Thyroid gland (tissue), 4 donors: ENCODE measurements around the gene COA5. TPM values are rescaled to one million over a fixed set of nuclear protein-coding genes. Genes with fewer than 3 reads are reported as not detected.
A peak's percentile ranks its signal among the peaks of the same experiment; 100 is the strongest.

ENCODE experiments used
- DNase-seq, 2 donors: peaks; one replicate each; pipeline ENCODE4 v3.0.0-alpha.2; 2019
- H3K27ac ChIP-seq, 3 donors: fragments of 200-600 bp; sonication (generic); 1 replicate in 2 of 3; 2 replicates in 1 of 3; pipeline ENCODE4 v1.5.1; 2016 to 2019; ENCODE audit warnings: mild to moderate bottlenecking in 1 of 3, moderate library complexity in 1 of 3
- H3K27me3 ChIP-seq: fragments of 200-600 bp; sonication (generic); one replicate; pipeline ENCODE4 v1.5.1; 2019
- H3K36me3 ChIP-seq, 2 donors: fragments of 200-600 bp; sonication (generic); one replicate each; pipeline ENCODE4 v1.5.1; 2016 to 2019
- H3K4me1 ChIP-seq, 2 donors: fragments of 200-600 bp; sonication (generic); one replicate each; pipeline ENCODE4 v1.5.1; 2017 to 2019
- H3K4me3 ChIP-seq, 3 donors: fragments of 200-600 bp; sonication (generic); replicated peaks in 1 of 3; 1 replicate in 2 of 3; 2 replicates in 1 of 3; pipeline ENCODE4 v1.5.1; 2016; ENCODE audit warnings: mild to moderate bottlenecking in 1 of 3
- H3K9me3 ChIP-seq: fragments of 200-600 bp; sonication (generic); one replicate; pipeline ENCODE4 v1.5.1; 2017
- POLR2A ChIP-seq, 2 donors: fragments of 450-650 bp; IDR thresholded peaks; one replicate each; pipeline ENCODE4 v1.6.1; 2017; ENCODE audit warnings: antibody characterized with exemption in 2 of 2, mild to moderate bottlenecking in 2 of 2, moderate library complexity in 1 of 2
- WGBS, 2 donors: methylation state at CpG; one replicate each; pipeline ENCODE4 v1.1.5; 2017; 5-methylcytosine and 5-hydroxymethylcytosine counted together
- intact Hi-C: fragments of 100-400 bp; cut with DNase I; formaldehyde crosslinking; loops from one replicate; pipeline ENCODE4 v1.15.1; 2023
- total RNA-seq, 4 donors: library from RNA; depleted of rRNA; stranded (reverse); fragments of >200 nt; gene quantifications; one replicate each; pipeline ENCODE4 v1.2.3, GENCODE V29; 2016
- TF ChIP-seq, protein P1 (sequence below), 6 experiments: fragments of 200-600 bp in 3 of 6; fragments of 450-650 bp in 3 of 6; sonication (generic) in 3 of 6; IDR thresholded peaks; one replicate each; pipeline ENCODE4 v1.5.1; 2016 to 2019; ENCODE audit warnings: antibody characterized with exemption in 6 of 6, mild to moderate bottlenecking in 2 of 6, inconsistent platforms in 1 of 6, moderate library complexity in 1 of 6

Gene COA5, protein sequence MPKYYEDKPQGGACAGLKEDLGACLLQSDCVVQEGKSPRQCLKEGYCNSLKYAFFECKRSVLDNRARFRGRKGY
- 10 to 100 TPM; 51.5 to 68.3 (median 55.1) TPM for total RNA-seq

DNA sequence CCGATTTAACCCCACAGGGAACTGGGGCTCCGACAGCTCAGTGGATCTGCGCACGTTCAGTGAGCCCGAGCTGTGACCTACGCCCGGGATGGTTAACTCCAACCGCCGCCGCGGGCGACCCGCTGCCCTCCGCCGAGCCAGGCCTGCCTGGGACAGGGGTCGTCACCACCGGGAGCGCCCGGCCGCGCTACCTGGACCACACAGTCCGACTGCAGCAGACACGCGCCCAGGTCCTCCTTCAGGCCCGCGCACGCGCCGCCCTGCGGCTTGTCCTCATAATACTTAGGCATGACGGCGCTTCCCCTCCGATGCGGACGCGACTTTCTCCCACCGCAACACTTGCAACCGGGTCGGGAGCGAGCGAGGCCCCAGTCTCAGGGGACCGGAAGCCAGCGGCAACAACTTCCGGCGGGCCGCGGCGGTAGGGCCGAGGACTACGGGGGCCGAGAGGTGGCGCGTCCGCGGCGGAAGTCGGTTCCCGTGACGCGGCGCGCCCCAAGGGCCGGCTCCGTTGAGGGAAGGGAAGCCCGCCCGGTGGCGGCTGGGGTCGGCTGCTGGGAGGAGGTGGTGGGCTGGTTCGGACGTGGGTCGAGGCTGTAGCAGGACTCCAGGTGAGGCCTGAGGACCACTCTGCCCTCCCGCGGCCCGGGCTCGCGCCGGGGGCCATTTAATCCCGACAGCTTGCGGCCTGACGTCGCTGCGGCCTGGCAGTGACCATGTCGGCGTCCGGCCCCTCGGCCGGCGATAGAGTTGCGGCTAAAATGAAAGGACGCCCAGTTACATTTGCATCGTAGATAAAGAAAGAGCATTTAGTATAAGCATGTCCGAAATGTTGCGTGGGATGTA, at the start of gene COA5, which contains the start of gene UNC50:
COA5 (minus strand) TSS at position 397 of the 846 bp plus-strand sequence; CDS start at position 290, 107 bp downstream.
UNC50 (plus strand) TSS at position 474 of the 846 bp plus-strand sequence. CDS start 1,171 bp downstream, outside the sequence.
- DNase-seq = peak; percentile 87
- WGBS, 2 donors = 0% methylated on average over 42 to 43 of the region's 93 CpGs
- H3K27me3 ChIP-seq = no peaks in the 10 kb centered on the region
- TF ChIP-seq, protein P1, sequence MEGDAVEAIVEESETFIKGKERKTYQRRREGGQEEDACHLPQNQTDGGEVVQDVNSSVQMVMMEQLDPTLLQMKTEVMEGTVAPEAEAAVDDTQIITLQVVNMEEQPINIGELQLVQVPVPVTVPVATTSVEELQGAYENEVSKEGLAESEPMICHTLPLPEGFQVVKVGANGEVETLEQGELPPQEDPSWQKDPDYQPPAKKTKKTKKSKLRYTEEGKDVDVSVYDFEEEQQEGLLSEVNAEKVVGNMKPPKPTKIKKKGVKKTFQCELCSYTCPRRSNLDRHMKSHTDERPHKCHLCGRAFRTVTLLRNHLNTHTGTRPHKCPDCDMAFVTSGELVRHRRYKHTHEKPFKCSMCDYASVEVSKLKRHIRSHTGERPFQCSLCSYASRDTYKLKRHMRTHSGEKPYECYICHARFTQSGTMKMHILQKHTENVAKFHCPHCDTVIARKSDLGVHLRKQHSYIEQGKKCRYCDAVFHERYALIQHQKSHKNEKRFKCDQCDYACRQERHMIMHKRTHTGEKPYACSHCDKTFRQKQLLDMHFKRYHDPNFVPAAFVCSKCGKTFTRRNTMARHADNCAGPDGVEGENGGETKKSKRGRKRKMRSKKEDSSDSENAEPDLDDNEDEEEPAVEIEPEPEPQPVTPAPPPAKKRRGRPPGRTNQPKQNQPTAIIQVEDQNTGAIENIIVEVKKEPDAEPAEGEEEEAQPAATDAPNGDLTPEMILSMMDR (IDR thresholded peaks at IDR 0.05) = peak in 2 of 6 experiments; percentile 8 to 15
- TF ChIP-seq POLR2A (IDR thresholded peaks at IDR 0.05) = peak in 1 of 2 donors; percentile 86
- H3K36me3 ChIP-seq = peaks cover 8 to 22% of the 10 kb centered on the region in 2 donors
- H3K4me3 ChIP-seq = peak within 1 kb of the TSS; percentile 65 to 78 (median 77)
- peaks cover 31 to 36% of the 10 kb centered on the region in 2 donors for H3K4me1 ChIP-seq
- intact Hi-C loops = loop anchor here (10.0 kb wide), 1 partner anchor 164 kb away; the partner anchor contains the start of gene INPP4A
- peak within 1 kb of the TSS; percentile 86 to 96 (median 91) for H3K27ac ChIP-seq
- no peaks in the 10 kb centered on the region for H3K9me3 ChIP-seq

DNA sequence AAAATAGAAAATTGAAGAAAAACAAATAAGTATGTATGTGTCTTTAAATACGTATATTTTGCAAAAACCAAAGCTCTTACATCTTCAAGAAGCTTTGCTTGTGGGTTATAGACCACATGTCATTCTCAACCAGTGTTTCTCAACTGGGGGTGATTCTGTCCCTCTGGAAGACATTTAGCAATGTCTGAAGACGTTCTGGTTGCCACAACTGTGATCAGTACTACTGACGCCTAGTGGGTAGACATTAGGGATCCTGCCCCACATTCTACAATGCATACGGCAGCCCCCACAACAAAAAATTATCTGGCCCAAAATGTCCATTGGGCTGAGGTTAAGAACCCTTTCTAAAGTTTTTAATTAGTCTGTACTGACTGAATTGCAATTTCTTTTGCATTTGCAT, 48.5 kb upstream of the COA5 start:
- TF ChIP-seq POLR2A (IDR thresholded peaks at IDR 0.05) = no peak
- TF ChIP-seq, protein P1 (IDR thresholded peaks at IDR 0.05) = no peak
- 92 to 96% methylated on average over 4 of the region's 4 CpGs for WGBS, 2 donors
- intact Hi-C loops = no loop called here
- Histone ChIP-seq H3K9me3 (no peaks in the 10 kb centered on the region), H3K27me3 (no peaks in the 10 kb centered on the region), H3K36me3 (no peaks in the 10 kb centered on the region), H3K4me1 (no peaks in the 10 kb centered on the region), H3K4me3 (no peak overlapping the region), H3K27ac (no peak overlapping the region)
- no peak for DNase-seq

DNA sequence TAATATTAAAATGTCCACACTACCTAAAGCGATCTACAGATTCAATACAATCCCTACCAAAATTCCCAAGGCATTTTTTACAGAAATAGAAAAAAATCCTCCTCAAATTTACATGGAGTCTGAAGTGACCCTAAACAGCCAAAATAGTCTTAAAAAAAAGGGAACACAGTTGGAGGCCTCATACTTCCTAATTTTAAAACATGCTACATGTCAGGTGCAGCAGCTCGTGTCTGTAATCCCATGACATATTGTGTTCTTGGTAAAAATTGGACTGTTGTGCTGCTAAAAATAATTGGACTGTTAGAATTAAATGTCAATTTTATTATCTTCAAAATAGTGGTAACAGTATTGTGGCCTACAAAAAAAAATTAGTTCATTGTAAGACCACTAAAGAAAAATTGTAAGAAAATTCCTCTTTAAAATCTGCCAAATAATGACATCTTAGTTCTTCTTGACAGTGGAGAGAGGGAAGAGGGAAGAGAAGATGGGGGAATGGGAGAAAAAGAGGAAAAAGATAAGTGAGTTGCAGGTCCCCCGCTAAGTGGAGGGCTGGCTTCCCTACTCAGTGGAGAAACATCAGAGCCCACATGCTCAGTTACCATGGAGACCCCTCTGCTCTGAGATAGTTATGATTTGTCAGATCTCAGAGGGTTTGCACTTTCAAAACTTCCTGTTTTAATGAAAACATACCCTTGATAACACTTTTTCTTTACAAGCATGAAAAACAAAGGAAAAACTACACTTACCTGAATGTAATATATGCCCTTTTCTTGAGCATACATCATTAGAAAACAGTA, 46.6 kb upstream of the COA5 start:
- intact Hi-C loops = no loop called here
- 85 to 91% methylated on average over 3 of the region's 3 CpGs for WGBS, 2 donors
- Histone ChIP-seq H3K4me1 (no peaks in the 10 kb centered on the region), H3K36me3 (no peaks in the 10 kb centered on the region), H3K27me3 (no peaks in the 10 kb centered on the region), H3K9me3 (no peaks in the 10 kb centered on the region), H3K27ac (peak overlapping the region in 1 of 3 donors; percentile 1), H3K4me3 (no peak overlapping the region)
- no peak for DNase-seq
- TF ChIP-seq POLR2A (IDR thresholded peaks at IDR 0.05) = no peak
- TF ChIP-seq, protein P1 (IDR thresholded peaks at IDR 0.05) = no peak

- no peak for DNase-seq
- intact Hi-C loops = no loop called here
- Histone ChIP-seq H3K27me3 (no peaks in the 10 kb centered on the region), H3K27ac (no peak overlapping the region), H3K9me3 (no peaks in the 10 kb centered on the region), H3K4me3 (no peak overlapping the region), H3K36me3 (no peaks in the 10 kb centered on the region), H3K4me1 (no peaks in the 10 kb centered on the region)
- WGBS, 2 donors = 89 to 94% methylated on average over 1 of the region's 1 CpG
- no peak for TF ChIP-seq POLR2A (IDR thresholded peaks at IDR 0.05)
- TF ChIP-seq, protein P1 (IDR thresholded peaks at IDR 0.05) = no peak
Measured at GRCh38 chr2:98650998-98651397, 42.7 kb upstream of the COA5 start.
